Measurements from ENCODE around the gene IFNA13. TPM values are rescaled to one million over a fixed set of nuclear protein-coding genes. Genes with fewer than 3 reads are reported as not detected.

The IFNA13 gene
- total and polyA plus RNA-seq, 2 experiments from 2014 or later: not detected

- peak overlapping the region; percentile 65 for H3K4me3 Mint-ChIP-seq
- Histone ChIP-seq H3K4me3 (peak overlapping the region; percentile 55), H3K4me2 (peak overlapping the region; percentile 80), H3K27ac (ENCODE audit: low read depth) (no peak overlapping the region), H3F3A (replicated peaks; ENCODE audit: low read depth) (no peaks in the 10 kb centered on the region), H3K4me1 (ENCODE audit: insufficient read depth) (no peaks in the 10 kb centered on the region), H3K79me2 (replicated peaks; ENCODE audit: insufficient read depth) (no peaks in the 10 kb centered on the region), H4K20me1 (replicated peaks; ENCODE audit: insufficient read depth) (no peaks in the 10 kb centered on the region), H3K36me3 (ENCODE audit: insufficient read depth) (no peaks in the 10 kb centered on the region), H2AFZ (peak overlapping the region; percentile 94), H3K27me3 (ENCODE audit: insufficient read depth) (peaks cover 34% of the 10 kb centered on the region), H3K9me2 (ENCODE audit: insufficient read depth) (no peaks in the 10 kb centered on the region)
- TF ChIP-seq EZH2 (IDR thresholded peaks at IDR 0.05; ENCODE audit: low read depth, unreplicated experiment) (no peak), CTCF (conservative IDR thresholded peaks at IDR 0.05; ENCODE audit: low read depth in 2 of 2) (peak; percentile 79 to 92)
- ATAC-seq: peak; percentile 94
- H3K9me3 Mint-ChIP-seq: no peaks in the 10 kb centered on the region
- peaks cover 12% of the 10 kb centered on the region for H3K4me1 Mint-ChIP-seq
- H3K27me3 Mint-ChIP-seq (ENCODE audit: insufficient read depth, low read depth, poor library complexity): peaks cover 3% of the 10 kb centered on the region
- DNase-seq (ENCODE audit: low spot score): peak; percentile 87
- H3K36me3 Mint-ChIP-seq (ENCODE audit: low read depth): no peaks in the 10 kb centered on the region
- H3K27ac Mint-ChIP-seq: no peak overlapping the region
Measured at GRCh38 chr9:21395778-21396717, 28.2 kb upstream of the IFNA13 start.

GRCh38 chr9:21392270-21392669, 24.4 kb upstream of the IFNA13 start:
- H3K79me2 ChIP-seq (replicated peaks; ENCODE audit: insufficient read depth): no peaks in the 10 kb centered on the region
- no peaks in the 10 kb centered on the region for H4K20me1 ChIP-seq (replicated peaks; ENCODE audit: insufficient read depth)
- H2AFZ ChIP-seq: no peak overlapping the region
- no peak overlapping the region for H3K4me3 Mint-ChIP-seq
- no peaks in the 10 kb centered on the region for H3K9me2 ChIP-seq (ENCODE audit: insufficient read depth)
- H3K27ac Mint-ChIP-seq: no peak overlapping the region
- ATAC-seq (peak; percentile 91), DNase-seq (ENCODE audit: low spot score) (peak; percentile 73)
- H3K4me2 ChIP-seq: no peak overlapping the region
- H3K9me3 Mint-ChIP-seq: no peaks in the 10 kb centered on the region
- no peak for TF ChIP-seq POLR2AphosphoS5 (IDR thresholded peaks at IDR 0.05; ENCODE audit: low read depth)
- TF ChIP-seq CTCF (conservative IDR thresholded peaks at IDR 0.05; ENCODE audit: low read depth in 2 of 2): peak in 1 of 2 experiments; percentile 47; a peak in 2 of 4 replicates
- TF ChIP-seq JUNB (IDR thresholded peaks at IDR 0.05; ENCODE audit: unreplicated experiment): no peak
- no peak for TF ChIP-seq ZNF114 (CRISPR knock-in tag; IDR thresholded peaks at IDR 0.05)
- 0 out of 2 replicates have a peak, but pooled peaks have one; percentile 30 for TF ChIP-seq ZNF462 (CRISPR knock-in tag; IDR thresholded peaks at IDR 0.05)
- H3K4me1 Mint-ChIP-seq: peaks cover 4% of the 10 kb centered on the region
- H3F3A ChIP-seq (replicated peaks; ENCODE audit: low read depth): no peaks in the 10 kb centered on the region
- no peaks in the 10 kb centered on the region for H3K36me3 Mint-ChIP-seq (ENCODE audit: low read depth)
- no peak overlapping the region for H3K27ac ChIP-seq (ENCODE audit: low read depth)
- H3K4me3 ChIP-seq: no peak overlapping the region
- peaks cover 23% of the 10 kb centered on the region for H3K27me3 ChIP-seq (ENCODE audit: insufficient read depth)
- H3K36me3 ChIP-seq (ENCODE audit: insufficient read depth): no peaks in the 10 kb centered on the region
- H3K4me1 ChIP-seq (ENCODE audit: insufficient read depth): no peaks in the 10 kb centered on the region
- H3K27me3 Mint-ChIP-seq (ENCODE audit: insufficient read depth, low read depth, poor library complexity): peaks cover 3% of the 10 kb centered on the region
